ENCODE measurements around the gene TTC7B.

The TTC7B gene

GRCh38 chr14:90546767-90547166 lies 269.5 kb downstream of the TTC7B start:
- H3K56ac ChIP-seq (ENCODE audit: low read length): no peak overlapping the region
- no peaks in the 10 kb centered on the region for H3K27me3 ChIP-seq (ENCODE audit: insufficient read depth, low read length, poor library complexity)
- H3K36me3 ChIP-seq (ENCODE audit: control insufficient read depth, insufficient read depth, low read length): no peaks in the 10 kb centered on the region
- no peak overlapping the region for H3K4ac ChIP-seq (ENCODE audit: low read depth, low read length)
- H4K5ac ChIP-seq (ENCODE audit: low read length): no peak overlapping the region
- no peak overlapping the region for H3K23ac ChIP-seq (ENCODE audit: low read length)
- no peaks in the 10 kb centered on the region for H3K79me2 ChIP-seq (ENCODE audit: control insufficient read depth, insufficient read depth, low read length)
- H2BK120ac ChIP-seq (ENCODE audit: low read depth, low read length): no peak overlapping the region
- no peak for DNase-seq
- no peak overlapping the region for H2BK15ac ChIP-seq (replicated peaks; ENCODE audit: low read depth)
- H3K4me3 ChIP-seq (ENCODE audit: low read length): no peak overlapping the region
- H3K18ac ChIP-seq (ENCODE audit: low read length): no peak overlapping the region
- no CpG with 5 or more reads among the region's 9 CpGs for WGBS (ENCODE audit: extremely low coverage, insufficient coverage, low lambda C conversion rate)
- H2BK5ac ChIP-seq (ENCODE audit: low read length): no peak overlapping the region
- no peak overlapping the region for H4K8ac ChIP-seq (ENCODE audit: low read depth, low read length)
- no peak overlapping the region for H3K27ac ChIP-seq (ENCODE audit: low read depth, low read length)
- no peak overlapping the region for H3K4me2 ChIP-seq (ENCODE audit: low read length)
- no peaks in the 10 kb centered on the region for H3K79me1 ChIP-seq (ENCODE audit: low read length)
- H3K9ac ChIP-seq (ENCODE audit: low read length): no peak overlapping the region
- no peak overlapping the region for H2AK5ac ChIP-seq (ENCODE audit: low read length)
- H3K4me1 ChIP-seq (ENCODE audit: control insufficient read depth, low read depth, low read length): no peaks in the 10 kb centered on the region

- Histone ChIP-seq H3K4me2 (ENCODE audit: low read length) (no peak overlapping the region), H4K5ac (ENCODE audit: low read length) (no peak overlapping the region), H3K27ac (ENCODE audit: low read depth, low read length) (no peak overlapping the region), H3K4me3 (ENCODE audit: low read length) (no peak overlapping the region), H2BK15ac (replicated peaks; ENCODE audit: low read depth) (no peak overlapping the region), H3K56ac (ENCODE audit: low read length) (no peak overlapping the region), H3K79me2 (ENCODE audit: control insufficient read depth, insufficient read depth, low read length) (no peaks in the 10 kb centered on the region), H2BK5ac (ENCODE audit: low read length) (no peak overlapping the region), H3K23ac (ENCODE audit: low read length) (no peak overlapping the region), H3K4me1 (ENCODE audit: control insufficient read depth, low read depth, low read length) (no peaks in the 10 kb centered on the region), H3K4ac (ENCODE audit: low read depth, low read length) (no peak overlapping the region), H3K18ac (ENCODE audit: low read length) (no peak overlapping the region), H2AK5ac (ENCODE audit: low read length) (no peak overlapping the region), H3K79me1 (ENCODE audit: low read length) (no peaks in the 10 kb centered on the region), H4K8ac (ENCODE audit: low read depth, low read length) (no peak overlapping the region), H2BK120ac (ENCODE audit: low read depth, low read length) (no peak overlapping the region), H3K36me3 (ENCODE audit: control insufficient read depth, insufficient read depth, low read length) (no peaks in the 10 kb centered on the region), H3K9ac (ENCODE audit: low read length) (no peak overlapping the region), H3K27me3 (ENCODE audit: insufficient read depth, low read length, poor library complexity) (no peaks in the 10 kb centered on the region)
- no CpG with 5 or more reads among the region's 10 CpGs for WGBS (ENCODE audit: extremely low coverage, insufficient coverage, low lambda C conversion rate)
- no peak for DNase-seq
Measured at GRCh38 chr14:90545966-90546751, 270.1 kb downstream of the TTC7B start.

- H3K79me2 ChIP-seq (ENCODE audit: control insufficient read depth, insufficient read depth, low read length): no peaks in the 10 kb centered on the region
- no peak overlapping the region for H4K5ac ChIP-seq (ENCODE audit: low read length)
- no peak overlapping the region for H3K56ac ChIP-seq (ENCODE audit: low read length)
- H2BK15ac ChIP-seq (replicated peaks; ENCODE audit: low read depth): no peak overlapping the region
- H2BK5ac ChIP-seq (ENCODE audit: low read length): no peak overlapping the region
- H3K18ac ChIP-seq (ENCODE audit: low read length): no peak overlapping the region
- no peaks in the 10 kb centered on the region for H3K79me1 ChIP-seq (ENCODE audit: low read length)
- no CpG with 5 or more reads among the region's 3 CpGs for WGBS (ENCODE audit: extremely low coverage, insufficient coverage, low lambda C conversion rate)
- no peak overlapping the region for H3K4ac ChIP-seq (ENCODE audit: low read depth, low read length)
- no peak overlapping the region for H3K27ac ChIP-seq (ENCODE audit: low read depth, low read length)
- H2BK120ac ChIP-seq (ENCODE audit: low read depth, low read length): no peak overlapping the region
- H3K27me3 ChIP-seq (ENCODE audit: insufficient read depth, low read length, poor library complexity): no peaks in the 10 kb centered on the region
- no peak for DNase-seq
- no peak overlapping the region for H3K9ac ChIP-seq (ENCODE audit: low read length)
- no peak overlapping the region for H3K4me3 ChIP-seq (ENCODE audit: low read length)
- H3K36me3 ChIP-seq (ENCODE audit: control insufficient read depth, insufficient read depth, low read length): no peaks in the 10 kb centered on the region
- H4K8ac ChIP-seq (ENCODE audit: low read depth, low read length): no peak overlapping the region
- H3K4me2 ChIP-seq (ENCODE audit: low read length): no peak overlapping the region
- H2AK5ac ChIP-seq (ENCODE audit: low read length): no peak overlapping the region
- H3K4me1 ChIP-seq (ENCODE audit: control insufficient read depth, low read depth, low read length): no peaks in the 10 kb centered on the region
- no peak overlapping the region for H3K23ac ChIP-seq (ENCODE audit: low read length)
Measured at GRCh38 chr14:90545382-90545781, 270.8 kb downstream of the TTC7B start.

- H4K5ac ChIP-seq (ENCODE audit: low read length): no peak overlapping the region
- no peak overlapping the region for H3K18ac ChIP-seq (ENCODE audit: low read length)
Measured at GRCh38 chr14:90544971-90545370, 271.3 kb downstream of the TTC7B start.

DNA sequence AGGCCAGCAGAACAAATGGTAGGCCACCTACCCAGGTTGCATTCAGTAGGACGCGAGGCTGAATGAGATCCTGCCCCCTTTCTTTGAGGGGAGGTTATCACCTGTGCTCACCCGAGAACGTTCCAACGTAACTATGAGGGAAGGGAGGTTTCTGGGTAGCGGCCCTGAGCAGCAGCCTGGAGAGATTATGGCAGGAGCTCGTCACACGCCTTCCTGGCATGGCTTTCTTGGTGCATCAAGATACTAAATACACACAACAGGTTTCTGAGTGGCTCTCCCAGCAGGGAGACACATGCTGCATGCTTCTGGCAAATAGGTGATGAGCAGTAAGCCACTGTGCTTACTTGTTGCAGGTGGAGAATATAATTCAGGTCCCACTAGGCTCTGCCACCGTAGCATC lies 271.7 kb downstream of the TTC7B start:
- Histone ChIP-seq H2BK120ac (ENCODE audit: low read depth, low read length) (no peak overlapping the region), H3K4me3 (ENCODE audit: low read length) (no peak overlapping the region), H3K18ac (ENCODE audit: low read length) (no peak overlapping the region), H3K4me2 (ENCODE audit: low read length) (no peak overlapping the region), H3K23ac (ENCODE audit: low read length) (no peak overlapping the region), H3K4me1 (ENCODE audit: control insufficient read depth, low read depth, low read length) (no peaks in the 10 kb centered on the region), H2AK5ac (ENCODE audit: low read length) (no peak overlapping the region), H2BK15ac (replicated peaks; ENCODE audit: low read depth) (no peak overlapping the region), H3K9ac (ENCODE audit: low read length) (no peak overlapping the region), H3K4ac (ENCODE audit: low read depth, low read length) (no peak overlapping the region), H2BK5ac (ENCODE audit: low read length) (no peak overlapping the region), H3K36me3 (ENCODE audit: control insufficient read depth, insufficient read depth, low read length) (no peaks in the 10 kb centered on the region), H3K79me2 (ENCODE audit: control insufficient read depth, insufficient read depth, low read length) (no peaks in the 10 kb centered on the region), H4K8ac (ENCODE audit: low read depth, low read length) (no peak overlapping the region), H3K27ac (ENCODE audit: low read depth, low read length) (no peak overlapping the region), H3K79me1 (ENCODE audit: low read length) (no peaks in the 10 kb centered on the region), H3K27me3 (ENCODE audit: insufficient read depth, low read length, poor library complexity) (no peaks in the 10 kb centered on the region), H4K5ac (ENCODE audit: low read length) (no peak overlapping the region), H3K56ac (ENCODE audit: low read length) (no peak overlapping the region)
- no peak for DNase-seq
- WGBS (ENCODE audit: extremely low coverage, insufficient coverage, low lambda C conversion rate): no CpG with 5 or more reads among the region's 9 CpGs

More at GRCh38 chr14:90544971-90545370, 271.3 kb downstream of the TTC7B start:
- Histone ChIP-seq H3K4me3 (ENCODE audit: low read length) (no peak overlapping the region), H3K36me3 (ENCODE audit: control insufficient read depth, insufficient read depth, low read length) (no peaks in the 10 kb centered on the region), H4K8ac (ENCODE audit: low read depth, low read length) (no peak overlapping the region), H3K79me2 (ENCODE audit: control insufficient read depth, insufficient read depth, low read length) (no peaks in the 10 kb centered on the region), H3K56ac (ENCODE audit: low read length) (no peak overlapping the region), H3K4ac (ENCODE audit: low read depth, low read length) (no peak overlapping the region), H2BK120ac (ENCODE audit: low read depth, low read length) (no peak overlapping the region), H3K27me3 (ENCODE audit: insufficient read depth, low read length, poor library complexity) (no peaks in the 10 kb centered on the region), H2BK15ac (replicated peaks; ENCODE audit: low read depth) (no peak overlapping the region), H3K4me1 (ENCODE audit: control insufficient read depth, low read depth, low read length) (no peaks in the 10 kb centered on the region), H3K23ac (ENCODE audit: low read length) (no peak overlapping the region), H2BK5ac (ENCODE audit: low read length) (no peak overlapping the region), H3K4me2 (ENCODE audit: low read length) (no peak overlapping the region), H3K27ac (ENCODE audit: low read depth, low read length) (no peak overlapping the region), H3K79me1 (ENCODE audit: low read length) (no peaks in the 10 kb centered on the region), H2AK5ac (ENCODE audit: low read length) (no peak overlapping the region), H3K9ac (ENCODE audit: low read length) (no peak overlapping the region)
- DNase-seq: no peak
- WGBS (ENCODE audit: extremely low coverage, insufficient coverage, low lambda C conversion rate): no CpG with 5 or more reads among the region's 8 CpGs

GRCh38 chr14:90543876-90544275 lies 272.4 kb downstream of the TTC7B start:
- Histone ChIP-seq H2BK120ac (ENCODE audit: low read depth, low read length) (no peak overlapping the region), H3K36me3 (ENCODE audit: control insufficient read depth, insufficient read depth, low read length) (no peaks in the 10 kb centered on the region), H2BK5ac (ENCODE audit: low read length) (no peak overlapping the region), H3K4me3 (ENCODE audit: low read length) (no peak overlapping the region), H4K8ac (ENCODE audit: low read depth, low read length) (no peak overlapping the region), H3K9ac (ENCODE audit: low read length) (no peak overlapping the region), H3K27me3 (ENCODE audit: insufficient read depth, low read length, poor library complexity) (no peaks in the 10 kb centered on the region), H3K79me2 (ENCODE audit: control insufficient read depth, insufficient read depth, low read length) (no peaks in the 10 kb centered on the region), H3K23ac (ENCODE audit: low read length) (peak overlapping the region; percentile 66), H3K79me1 (ENCODE audit: low read length) (no peaks in the 10 kb centered on the region), H4K5ac (ENCODE audit: low read length) (no peak overlapping the region), H3K27ac (ENCODE audit: low read depth, low read length) (no peak overlapping the region), H3K18ac (ENCODE audit: low read length) (no peak overlapping the region), H3K4ac (ENCODE audit: low read depth, low read length) (no peak overlapping the region), H2BK15ac (replicated peaks; ENCODE audit: low read depth) (no peak overlapping the region), H3K4me1 (ENCODE audit: control insufficient read depth, low read depth, low read length) (no peaks in the 10 kb centered on the region), H2AK5ac (ENCODE audit: low read length) (no peak overlapping the region), H3K4me2 (ENCODE audit: low read length) (no peak overlapping the region), H3K56ac (ENCODE audit: low read length) (no peak overlapping the region)
- no CpG with 5 or more reads among the region's 6 CpGs for WGBS (ENCODE audit: extremely low coverage, insufficient coverage, low lambda C conversion rate)
- DNase-seq: no peak
